ENCODE data around the gene MORC2. TPM values are rescaled to one million over a fixed set of nuclear protein-coding genes. Genes with fewer than 3 reads are reported as not detected.

Gene MORC2
- total RNA-seq, 2 experiments from 2014 or later, result 20.3 to 20.9 TPM

- peaks cover 25% of the 10 kb centered on the region for H3K4me1 Mint-ChIP-seq (ENCODE audit: low read depth)
- H3K36me3 Mint-ChIP-seq, result no peaks in the 10 kb centered on the region
- DNase-seq, result no peak
- CTCF ChIA-PET, result interaction anchor here (1.5 to 5.2 kb wide), 2 partner anchors 12 to 138 kb away, joined by 3 to 22 read pairs; no protein-coding TSS in a partner anchor
- H3K27me3 Mint-ChIP-seq, result no peaks in the 10 kb centered on the region
- H3K27ac Mint-ChIP-seq, result no peak overlapping the region
- no peaks in the 10 kb centered on the region for H3K9me3 Mint-ChIP-seq
- intact Hi-C loops (cut with micrococcal nuclease), result no loop called here
- POLR2A ChIA-PET, result no interaction called here
- no peak overlapping the region for H3K4me3 Mint-ChIP-seq
Observed at GRCh38 chr22:30892731-30893221, 75.8 kb downstream of the MORC2 start.

- H3K27ac Mint-ChIP-seq, result no peak overlapping the region
- H3K4me3 Mint-ChIP-seq, result no peak overlapping the region
- H3K27me3 Mint-ChIP-seq, result no peaks in the 10 kb centered on the region
Observed at GRCh38 chr22:30892286-30892685, 76.3 kb downstream of the MORC2 start.

GRCh38 chr22:30891781-30892180 lies 76.8 kb downstream of the MORC2 start:
- DNase-seq, result peak; percentile 3
- Mint-ChIP-seq H3K36me3 (no peaks in the 10 kb centered on the region), H3K4me1 (ENCODE audit: low read depth) (peaks cover 25% of the 10 kb centered on the region), H3K27ac (no peak overlapping the region), H3K27me3 (no peaks in the 10 kb centered on the region), H3K4me3 (no peak overlapping the region), H3K9me3 (no peaks in the 10 kb centered on the region)
- ChIA-PET CTCF (interaction anchor here (1.0 to 5.2 kb wide), 5 partner anchors 13 to 257 kb away, joined by 3 to 24 read pairs (median 19); partner anchors contain the start of gene SLC35E4), POLR2A (no interaction called here)
- intact Hi-C loops (cut with micrococcal nuclease), result no loop called here

More at GRCh38 chr22:30892286-30892685, 76.3 kb downstream of the MORC2 start:
- no peaks in the 10 kb centered on the region for H3K9me3 Mint-ChIP-seq
- CTCF ChIA-PET, result interaction anchor here (5.2 kb wide), 1 partner anchor 13 kb away, joined by 22 read pairs; no protein-coding TSS in a partner anchor
- no peak for DNase-seq
- H3K36me3 Mint-ChIP-seq, result no peaks in the 10 kb centered on the region
- POLR2A ChIA-PET, result no interaction called here
- intact Hi-C loops (cut with micrococcal nuclease), result no loop called here
- peaks cover 25% of the 10 kb centered on the region for H3K4me1 Mint-ChIP-seq (ENCODE audit: low read depth)

GRCh38 chr22:30891443-30891755 lies 77.2 kb downstream of the MORC2 start:
- no peak overlapping the region for H3K4me3 Mint-ChIP-seq
- intact Hi-C loops (cut with micrococcal nuclease), result no loop called here
- peaks cover 25% of the 10 kb centered on the region for H3K4me1 Mint-ChIP-seq (ENCODE audit: low read depth)
- H3K27ac Mint-ChIP-seq, result no peak overlapping the region
- DNase-seq, result peak; percentile 3
- H3K36me3 Mint-ChIP-seq, result no peaks in the 10 kb centered on the region
- H3K27me3 Mint-ChIP-seq, result no peaks in the 10 kb centered on the region
- H3K9me3 Mint-ChIP-seq, result no peaks in the 10 kb centered on the region
- CTCF ChIA-PET, result interaction anchor here (0.9 to 5.2 kb wide), 9 partner anchors 10 to 257 kb away, joined by 3 to 24 read pairs (median 4); partner anchors contain the start of gene SLC35E4
- POLR2A ChIA-PET, result no interaction called here

GRCh38 chr22:30890686-30891442 lies 77.7 kb downstream of the MORC2 start:
- DNase-seq, result peak; percentile 43
- Mint-ChIP-seq H3K4me1 (ENCODE audit: low read depth) (peaks cover 25% of the 10 kb centered on the region), H3K9me3 (no peaks in the 10 kb centered on the region), H3K4me3 (no peak overlapping the region), H3K27me3 (no peaks in the 10 kb centered on the region), H3K27ac (no peak overlapping the region), H3K36me3 (no peaks in the 10 kb centered on the region)
- ChIA-PET POLR2A (no interaction called here), CTCF (interaction anchor here (0.6 to 5.2 kb wide), 15 partner anchors 9 to 257 kb away, joined by 3 to 24 read pairs (median 3); partner anchors contain the start of gene SLC35E4)
- intact Hi-C loops (cut with micrococcal nuclease), result no loop called here

GRCh38 chr22:30889996-30890480 lies 78.5 kb downstream of the MORC2 start:
- POLR2A ChIA-PET, result no interaction called here
- CTCF ChIA-PET, result interaction anchor here (0.6 to 5.2 kb wide), 8 partner anchors 15 to 256 kb away, joined by 3 to 24 read pairs (median 3); partner anchors contain the start of gene SLC35E4

GRCh38 chr22:30889268-30889995 lies 79.1 kb downstream of the MORC2 start:
- DNase-seq, result peak; percentile 2
- Mint-ChIP-seq H3K36me3 (no peaks in the 10 kb centered on the region), H3K27me3 (no peaks in the 10 kb centered on the region), H3K27ac (no peak overlapping the region), H3K4me1 (ENCODE audit: low read depth) (peaks cover 18% of the 10 kb centered on the region), H3K9me3 (no peaks in the 10 kb centered on the region), H3K4me3 (no peak overlapping the region)
- ChIA-PET CTCF (interaction anchor here (0.7 to 5.2 kb wide), 6 partner anchors 16 to 492 kb away, joined by 3 to 24 read pairs (median 4); partner anchors contain the start of genes SEC14L2 and SLC35E4), POLR2A (no interaction called here)
- intact Hi-C loops (cut with micrococcal nuclease), result no loop called here

More at GRCh38 chr22:30889996-30890480, 78.5 kb downstream of the MORC2 start:
- Mint-ChIP-seq H3K9me3 (no peaks in the 10 kb centered on the region), H3K27ac (no peak overlapping the region), H3K27me3 (no peaks in the 10 kb centered on the region), H3K36me3 (no peaks in the 10 kb centered on the region), H3K4me1 (ENCODE audit: low read depth) (peaks cover 24% of the 10 kb centered on the region), H3K4me3 (no peak overlapping the region)
- DNase-seq, result peak; percentile 1
- intact Hi-C loops (cut with micrococcal nuclease), result no loop called here

GRCh38 chr22:30887861-30888260 lies 80.7 kb downstream of the MORC2 start:
- ChIA-PET POLR2A (no interaction called here), CTCF (interaction anchor here (2.0 kb wide), 1 partner anchor 124 kb away, joined by 6 read pairs; no protein-coding TSS in a partner anchor)
- H3K4me1 Mint-ChIP-seq (ENCODE audit: low read depth), result peaks cover 6% of the 10 kb centered on the region
- no peaks in the 10 kb centered on the region for H3K9me3 Mint-ChIP-seq
- H3K27ac Mint-ChIP-seq, result no peak overlapping the region
- H3K36me3 Mint-ChIP-seq, result no peaks in the 10 kb centered on the region
- no peak overlapping the region for H3K4me3 Mint-ChIP-seq
- intact Hi-C loops (cut with micrococcal nuclease), result no loop called here
- no peaks in the 10 kb centered on the region for H3K27me3 Mint-ChIP-seq
- DNase-seq, result no peak

GRCh38 chr22:30887453-30887852 lies 81.1 kb downstream of the MORC2 start:
- DNase-seq, result no peak
- intact Hi-C loops (cut with micrococcal nuclease), result no loop called here
- ChIA-PET CTCF (interaction anchor here (2.0 kb wide), 1 partner anchor 124 kb away, joined by 6 read pairs; no protein-coding TSS in a partner anchor), POLR2A (no interaction called here)
- peaks cover 6% of the 10 kb centered on the region for H3K4me1 Mint-ChIP-seq (ENCODE audit: low read depth)
- H3K4me3 Mint-ChIP-seq, result no peak overlapping the region
- H3K9me3 Mint-ChIP-seq, result no peaks in the 10 kb centered on the region
- no peaks in the 10 kb centered on the region for H3K36me3 Mint-ChIP-seq
- H3K27ac Mint-ChIP-seq, result no peak overlapping the region
- H3K27me3 Mint-ChIP-seq, result no peaks in the 10 kb centered on the region

GRCh38 chr22:30885591-30885990 lies 83.0 kb downstream of the MORC2 start:
- Mint-ChIP-seq H3K36me3 (no peaks in the 10 kb centered on the region), H3K27ac (no peak overlapping the region), H3K27me3 (no peaks in the 10 kb centered on the region), H3K4me1 (ENCODE audit: low read depth) (no peaks in the 10 kb centered on the region), H3K9me3 (no peaks in the 10 kb centered on the region), H3K4me3 (no peak overlapping the region)
- ChIA-PET CTCF (interaction anchor here (0.6 kb wide), 1 partner anchor 33 kb away, joined by 3 read pairs; no protein-coding TSS in a partner anchor), POLR2A (no interaction called here)
- no peak for DNase-seq
- intact Hi-C loops (cut with micrococcal nuclease), result no loop called here

- H3K36me3 Mint-ChIP-seq, result no peaks in the 10 kb centered on the region
- DNase-seq, result no peak
- no peak overlapping the region for H3K4me3 Mint-ChIP-seq
- intact Hi-C loops (cut with micrococcal nuclease), result no loop called here
- POLR2A ChIA-PET, result no interaction called here
- H3K27ac Mint-ChIP-seq, result no peak overlapping the region
- no peaks in the 10 kb centered on the region for H3K9me3 Mint-ChIP-seq
- H3K27me3 Mint-ChIP-seq, result no peaks in the 10 kb centered on the region
- no peaks in the 10 kb centered on the region for H3K4me1 Mint-ChIP-seq (ENCODE audit: low read depth)
- CTCF ChIA-PET, result interaction anchor here (0.6 kb wide), 1 partner anchor 32 kb away, joined by 3 read pairs; no protein-coding TSS in a partner anchor
Observed at GRCh38 chr22:30885001-30885366, 83.6 kb downstream of the MORC2 start.
